Peyer's patch (tissue), 4 donors: ENCODE results near the gene UTS2B. TPM values are rescaled to one million over a fixed set of nuclear protein-coding genes. Genes with fewer than 3 reads are reported as not detected.

ENCODE experiments used
- DNase-seq, 3 donors: peaks; one replicate each; pipeline ENCODE4 v3.0.0-alpha.2; 2017 to 2019
- H3K27ac ChIP-seq, 4 donors: fragments of 200-600 bp; sonication (generic); one replicate each; pipeline ENCODE4 v1.5.1; 2016 to 2019
- H3K27me3 ChIP-seq, 2 donors: fragments of 200-600 bp; sonication (generic); one replicate each; pipeline ENCODE4 v1.5.1; 2019
- H3K36me3 ChIP-seq, 3 donors: fragments of 200-600 bp; sonication (generic); one replicate each; pipeline ENCODE4 v1.5.1; 2016 to 2019
- H3K4me1 ChIP-seq, 4 donors: fragments of 200-600 bp; sonication (generic); one replicate each; pipeline ENCODE4 v1.5.1; 2016 to 2019
- H3K4me3 ChIP-seq, 4 donors: fragments of 200-600 bp; sonication (generic); 1 replicate in 3 of 4; 2 replicates in 1 of 4; pipeline ENCODE4 v1.5.1; 2016 to 2019; ENCODE audit warnings: mild to moderate bottlenecking in 1 of 4
- H3K9me3 ChIP-seq, 4 donors: fragments of 200-600 bp; sonication (generic); one replicate each; pipeline ENCODE4 v1.5.1; 2016 to 2019; ENCODE audit warnings: mild to moderate bottlenecking in 1 of 4
- CTCF ChIP-seq, 6 experiments: fragments of 450-650 bp in 4 of 6; fragments of 200-600 bp in 2 of 6; sonication (generic) in 1 of 6; IDR thresholded peaks; one replicate each; pipeline ENCODE4 v1.5.1; 2017 to 2019; ENCODE audit warnings: antibody characterized with exemption in 6 of 6, mild to moderate bottlenecking in 3 of 6, moderate library complexity in 1 of 6
- POLR2A ChIP-seq, 2 donors: fragments of 450-650 bp; IDR thresholded peaks; one replicate each; pipeline ENCODE4 v1.5.1; 2017; ENCODE audit warnings: antibody characterized with exemption in 2 of 2, mild to moderate bottlenecking in 2 of 2, moderate library complexity in 2 of 2
- total RNA-seq, 4 donors: library from RNA; depleted of rRNA; stranded (reverse); fragments of >200 nt; gene quantifications; one replicate each; pipeline ENCODE4 v1.1.0, GENCODE V29; 2016

The UTS2B gene
- total RNA-seq, 4 donors from 2014 or later, result 1.9 to 6.6 TPM; not detected in 2

GRCh38 chr3:191343115-191343514, 12.8 kb upstream of the UTS2B start:
- Histone ChIP-seq H3K9me3 (no peaks in the 10 kb centered on the region), H3K27ac (no peak overlapping the region), H3K4me3 (no peak overlapping the region), H3K4me1 (peaks cover 0 to 8% (median under 1%) of the 10 kb centered on the region in 4 donors), H3K36me3 (no peaks in the 10 kb centered on the region), H3K27me3 (no peaks in the 10 kb centered on the region)
- no peak for TF ChIP-seq POLR2A (IDR thresholded peaks at IDR 0.05)
- TF ChIP-seq CTCF (IDR thresholded peaks at IDR 0.05), result no peak
- DNase-seq, result no peak

GRCh38 chr3:191342411-191342810, 12.1 kb upstream of the UTS2B start:
- H3K9me3 ChIP-seq, result no peaks in the 10 kb centered on the region
- no peak overlapping the region for H3K27ac ChIP-seq
- TF ChIP-seq POLR2A (IDR thresholded peaks at IDR 0.05), result no peak
- no peak for TF ChIP-seq CTCF (IDR thresholded peaks at IDR 0.05)
- no peaks in the 10 kb centered on the region for H3K36me3 ChIP-seq
- no peak overlapping the region for H3K4me3 ChIP-seq
- H3K4me1 ChIP-seq, result peaks cover 0 to 8% (median 0%) of the 10 kb centered on the region in 4 donors
- H3K27me3 ChIP-seq, result no peaks in the 10 kb centered on the region
- no peak for DNase-seq

GRCh38 chr3:191342006-191342405, 11.7 kb upstream of the UTS2B start:
- no peak overlapping the region for H3K27ac ChIP-seq
- no peaks in the 10 kb centered on the region for H3K27me3 ChIP-seq
- no peaks in the 10 kb centered on the region for H3K36me3 ChIP-seq
- H3K9me3 ChIP-seq, result no peaks in the 10 kb centered on the region
- H3K4me3 ChIP-seq, result no peak overlapping the region
- no peak for DNase-seq
- peaks cover 0 to 8% (median 0%) of the 10 kb centered on the region in 4 donors for H3K4me1 ChIP-seq
- no peak for TF ChIP-seq POLR2A (IDR thresholded peaks at IDR 0.05)
- TF ChIP-seq CTCF (IDR thresholded peaks at IDR 0.05), result no peak

- no peak for TF ChIP-seq CTCF (IDR thresholded peaks at IDR 0.05)
- Histone ChIP-seq H3K4me1 (peaks cover 0 to 8% (median 0%) of the 10 kb centered on the region in 4 donors), H3K36me3 (no peaks in the 10 kb centered on the region), H3K27me3 (no peaks in the 10 kb centered on the region), H3K4me3 (no peak overlapping the region), H3K9me3 (no peaks in the 10 kb centered on the region), H3K27ac (no peak overlapping the region)
- no peak for DNase-seq
Measured at GRCh38 chr3:191340966-191341365, 10.6 kb upstream of the UTS2B start.

- no peaks in the 10 kb centered on the region for H3K9me3 ChIP-seq
- H3K27ac ChIP-seq, result no peak overlapping the region
- no peaks in the 10 kb centered on the region for H3K36me3 ChIP-seq
- H3K4me3 ChIP-seq, result no peak overlapping the region
- TF ChIP-seq POLR2A (IDR thresholded peaks at IDR 0.05) (no peak), CTCF (IDR thresholded peaks at IDR 0.05) (no peak)
- H3K4me1 ChIP-seq, result peaks cover 0 to 8% (median 0%) of the 10 kb centered on the region in 4 donors
- no peak for DNase-seq
- no peaks in the 10 kb centered on the region for H3K27me3 ChIP-seq
Measured at GRCh38 chr3:191340351-191340750, 10.0 kb upstream of the UTS2B start.

- H3K4me3 ChIP-seq, result no peak overlapping the region
- no peaks in the 10 kb centered on the region for H3K9me3 ChIP-seq
- no peak for TF ChIP-seq CTCF (IDR thresholded peaks at IDR 0.05)
- no peak for TF ChIP-seq POLR2A (IDR thresholded peaks at IDR 0.05)
- no peaks in the 10 kb centered on the region for H3K27me3 ChIP-seq
- H3K27ac ChIP-seq, result no peak overlapping the region
- peaks cover 0 to 8% (median 0%) of the 10 kb centered on the region in 4 donors for H3K4me1 ChIP-seq
- DNase-seq, result no peak
- no peaks in the 10 kb centered on the region for H3K36me3 ChIP-seq
Measured at GRCh38 chr3:191339316-191339917, 9.1 kb upstream of the UTS2B start.
